IgD-negative memory B cell (primary cell): ENCODE data around the gene STOM. TPM values are rescaled to one million over a fixed set of nuclear protein-coding genes. Genes with fewer than 3 reads are reported as not detected.
A peak's percentile ranks its signal among the peaks of the same experiment; 100 is the strongest.

Experiments used
- H3K27ac Mint-ChIP-seq, 3 donors: one replicate each; pipeline ENCODE4 v1.8.0; 2020 to 2022; ENCODE audit warnings: mild to moderate bottlenecking in 3 of 3, mixed read lengths in 3 of 3, moderate library complexity in 1 of 3
- H3K27me3 Mint-ChIP-seq: one replicate; pipeline ENCODE4 v1.8.0; 2021; ENCODE audit warnings: mixed read lengths
- H3K36me3 Mint-ChIP-seq: one replicate; pipeline ENCODE4 v1.8.0; 2020; ENCODE audit warnings: mild to moderate bottlenecking, mixed read lengths
- H3K4me1 Mint-ChIP-seq, 3 donors: one replicate each; pipeline ENCODE4 v1.8.0; 2020 to 2022; ENCODE audit warnings: mixed read lengths in 3 of 3, mild to moderate bottlenecking in 1 of 3
- H3K4me3 Mint-ChIP-seq, 4 donors: one replicate each; pipeline ENCODE4 v1.8.0; 2020 to 2022; ENCODE audit warnings: mild to moderate bottlenecking in 4 of 4, mixed read lengths in 4 of 4, moderate library complexity in 3 of 4
- H3K9me3 Mint-ChIP-seq, 3 donors: one replicate each; pipeline ENCODE4 v1.8.0; 2020 to 2021; ENCODE audit warnings: mixed read lengths in 3 of 3, mild to moderate bottlenecking in 1 of 3
- polyA plus RNA-seq: library from polyadenylated mRNA; unstranded; fragments of 300-500 nt; fragmentation: Illumina TruSeq; gene quantifications from one replicate; pipeline ENCODE4 v1.2.3, GENCODE V29; 2021

STOM gene
- polyA plus RNA-seq, 1 donor from 2014 or later: 17.2 TPM

GRCh38 chr9:121363622-121363961, 6.5 kb downstream of the STOM start:
- Mint-ChIP-seq H3K4me1 (peaks cover 11 to 20% (median 15%) of the 10 kb centered on the region in 3 donors), H3K4me3 (no peak overlapping the region), H3K27me3 (no peaks in the 10 kb centered on the region), H3K27ac (peak overlapping the region in 1 of 3 donors; percentile 91), H3K9me3 (no peaks in the 10 kb centered on the region), H3K36me3 (no peaks in the 10 kb centered on the region)

DNA sequence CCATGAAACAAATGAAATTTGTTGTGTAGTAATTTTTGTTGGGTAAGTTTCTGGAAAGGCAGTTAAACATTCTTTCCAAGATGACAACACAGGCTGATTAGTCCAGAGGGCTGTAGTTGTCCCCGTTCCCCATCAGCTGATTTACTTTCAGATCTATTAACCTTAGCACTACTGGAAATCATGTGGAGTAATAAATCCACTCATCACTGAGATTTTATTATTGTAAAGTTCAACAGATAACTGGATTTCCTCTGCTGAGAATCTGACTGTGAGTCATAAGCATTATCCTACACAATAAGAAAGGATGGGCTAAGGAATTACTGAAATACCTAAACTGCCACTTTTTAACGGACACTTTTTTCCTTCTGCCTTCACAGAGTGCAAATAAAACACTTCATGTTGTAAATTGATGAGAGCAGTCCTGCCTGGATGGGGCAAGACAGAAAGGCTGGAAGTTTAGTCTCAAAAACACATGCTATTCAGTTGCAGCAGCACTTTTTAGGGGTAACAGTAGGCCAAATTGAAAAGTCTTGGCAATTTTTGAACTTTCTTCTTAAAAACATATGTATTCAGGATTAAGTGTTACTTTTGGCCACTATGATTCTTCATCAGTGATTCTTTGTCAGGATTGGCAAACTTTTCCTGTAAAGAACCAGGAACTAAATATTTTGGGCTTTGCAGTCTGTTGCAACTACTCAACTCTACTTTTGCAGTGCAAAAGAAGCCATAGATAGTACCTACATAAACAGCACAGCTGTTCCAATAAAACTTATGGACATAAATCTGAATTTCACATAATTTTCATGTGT, 7.0 kb downstream of the STOM start:
- no peak overlapping the region for H3K27ac Mint-ChIP-seq
- no peak overlapping the region for H3K4me3 Mint-ChIP-seq
- no peaks in the 10 kb centered on the region for H3K36me3 Mint-ChIP-seq
- no peaks in the 10 kb centered on the region for H3K27me3 Mint-ChIP-seq
- no peaks in the 10 kb centered on the region for H3K9me3 Mint-ChIP-seq
- peaks cover 10 to 18% (median 16%) of the 10 kb centered on the region in 3 donors for H3K4me1 Mint-ChIP-seq

- no peak overlapping the region for H3K4me3 Mint-ChIP-seq
- H3K27ac Mint-ChIP-seq: no peak overlapping the region
- H3K36me3 Mint-ChIP-seq: no peaks in the 10 kb centered on the region
- peaks cover 10 to 16% (median 13%) of the 10 kb centered on the region in 3 donors for H3K4me1 Mint-ChIP-seq
- H3K9me3 Mint-ChIP-seq: no peaks in the 10 kb centered on the region
- H3K27me3 Mint-ChIP-seq: no peaks in the 10 kb centered on the region
These were observed 9.3 kb downstream of the STOM start for GRCh38 chr9:121360601-121361374.

GRCh38 chr9:121359351-121360294, 10.4 kb downstream of the STOM start:
- Mint-ChIP-seq H3K4me1 (peaks cover 10 to 16% (median 13%) of the 10 kb centered on the region in 3 donors), H3K27me3 (no peaks in the 10 kb centered on the region), H3K9me3 (no peaks in the 10 kb centered on the region), H3K36me3 (no peaks in the 10 kb centered on the region), H3K4me3 (peak overlapping the region in 1 of 4 donors; percentile 77), H3K27ac (peak overlapping the region in 1 of 3 donors; percentile 65)

DNA sequence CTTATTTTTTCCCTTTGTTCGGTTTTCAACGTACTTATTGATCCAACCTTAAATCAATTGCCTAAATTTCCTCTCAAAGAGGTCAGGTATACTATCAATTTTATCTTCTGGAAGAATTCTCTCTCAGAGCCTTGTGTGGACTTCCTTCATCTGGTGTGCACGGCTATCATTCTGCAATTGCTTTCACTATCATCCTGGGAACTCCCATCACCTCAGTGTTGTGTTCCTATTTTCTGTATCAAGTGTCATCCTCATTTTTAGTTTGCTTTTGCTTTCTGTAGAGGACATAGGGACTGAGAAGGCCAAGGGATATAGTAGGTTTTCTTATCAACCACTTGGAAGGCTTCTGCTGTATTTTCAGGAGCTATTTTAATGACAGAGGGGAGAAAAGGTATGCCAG, 11.3 kb downstream of the STOM start:
- Mint-ChIP-seq H3K27ac (peak overlapping the region in 2 of 3 donors; percentile 31 to 65), H3K27me3 (no peaks in the 10 kb centered on the region), H3K4me3 (peak overlapping the region in 3 of 4 donors; percentile 49 to 77 (median 54)), H3K36me3 (no peaks in the 10 kb centered on the region), H3K4me1 (peaks cover 10 to 20% (median 15%) of the 10 kb centered on the region in 3 donors), H3K9me3 (no peaks in the 10 kb centered on the region)

GRCh38 chr9:121357011-121357410, 13.0 kb downstream of the STOM start:
- Mint-ChIP-seq H3K4me3 (no peak overlapping the region), H3K27ac (no peak overlapping the region), H3K36me3 (no peaks in the 10 kb centered on the region), H3K9me3 (no peaks in the 10 kb centered on the region), H3K27me3 (no peaks in the 10 kb centered on the region), H3K4me1 (peaks cover 14 to 28% (median 21%) of the 10 kb centered on the region in 3 donors)

DNA sequence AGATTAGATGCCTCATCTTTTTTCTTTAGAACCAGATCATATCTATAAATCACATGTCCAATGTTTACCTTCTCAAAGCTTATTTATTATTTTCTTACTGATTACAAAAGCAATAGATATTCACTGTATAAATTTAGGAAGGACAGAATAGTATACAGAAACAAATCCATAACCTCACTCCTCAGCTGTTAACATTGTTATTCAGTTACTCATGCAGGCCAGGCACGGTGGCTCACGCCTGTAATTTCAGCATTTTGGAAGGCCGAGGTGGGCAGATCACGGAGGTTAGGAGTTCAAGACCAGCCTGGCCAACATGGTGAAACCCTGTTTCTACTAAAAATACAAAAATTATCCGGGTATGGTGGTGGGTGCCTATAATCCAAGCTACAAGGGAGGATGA, 15.3 kb downstream of the STOM start:
- peaks cover 14 to 28% (median 21%) of the 10 kb centered on the region in 3 donors for H3K4me1 Mint-ChIP-seq
- H3K9me3 Mint-ChIP-seq: no peaks in the 10 kb centered on the region
- H3K27ac Mint-ChIP-seq: no peak overlapping the region
- no peak overlapping the region for H3K4me3 Mint-ChIP-seq
- H3K36me3 Mint-ChIP-seq: no peaks in the 10 kb centered on the region
- no peaks in the 10 kb centered on the region for H3K27me3 Mint-ChIP-seq

DNA sequence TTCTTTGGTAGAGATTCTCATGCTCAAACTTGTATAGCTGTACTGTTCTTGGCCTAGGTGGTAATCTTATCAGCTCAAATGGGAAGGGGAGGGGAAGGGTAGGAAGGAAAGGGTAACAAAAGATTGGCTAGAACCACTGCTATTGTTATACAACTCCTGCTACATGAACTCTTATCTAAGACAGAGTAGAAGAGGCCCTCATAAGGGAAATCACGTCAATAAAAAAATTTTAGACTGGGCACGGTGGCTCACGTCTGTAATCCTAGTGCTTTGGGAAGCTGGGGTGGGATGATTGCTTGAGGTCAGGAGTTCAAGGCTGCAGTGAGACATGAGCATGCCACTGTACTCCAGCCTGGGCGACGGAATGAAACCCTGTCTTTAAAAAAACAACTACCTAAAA, 15.9 kb downstream of the STOM start:
- Mint-ChIP-seq H3K36me3 (no peaks in the 10 kb centered on the region), H3K9me3 (no peaks in the 10 kb centered on the region), H3K27me3 (no peaks in the 10 kb centered on the region), H3K27ac (no peak overlapping the region), H3K4me3 (no peak overlapping the region), H3K4me1 (peaks cover 14 to 23% (median 15%) of the 10 kb centered on the region in 3 donors)

DNA sequence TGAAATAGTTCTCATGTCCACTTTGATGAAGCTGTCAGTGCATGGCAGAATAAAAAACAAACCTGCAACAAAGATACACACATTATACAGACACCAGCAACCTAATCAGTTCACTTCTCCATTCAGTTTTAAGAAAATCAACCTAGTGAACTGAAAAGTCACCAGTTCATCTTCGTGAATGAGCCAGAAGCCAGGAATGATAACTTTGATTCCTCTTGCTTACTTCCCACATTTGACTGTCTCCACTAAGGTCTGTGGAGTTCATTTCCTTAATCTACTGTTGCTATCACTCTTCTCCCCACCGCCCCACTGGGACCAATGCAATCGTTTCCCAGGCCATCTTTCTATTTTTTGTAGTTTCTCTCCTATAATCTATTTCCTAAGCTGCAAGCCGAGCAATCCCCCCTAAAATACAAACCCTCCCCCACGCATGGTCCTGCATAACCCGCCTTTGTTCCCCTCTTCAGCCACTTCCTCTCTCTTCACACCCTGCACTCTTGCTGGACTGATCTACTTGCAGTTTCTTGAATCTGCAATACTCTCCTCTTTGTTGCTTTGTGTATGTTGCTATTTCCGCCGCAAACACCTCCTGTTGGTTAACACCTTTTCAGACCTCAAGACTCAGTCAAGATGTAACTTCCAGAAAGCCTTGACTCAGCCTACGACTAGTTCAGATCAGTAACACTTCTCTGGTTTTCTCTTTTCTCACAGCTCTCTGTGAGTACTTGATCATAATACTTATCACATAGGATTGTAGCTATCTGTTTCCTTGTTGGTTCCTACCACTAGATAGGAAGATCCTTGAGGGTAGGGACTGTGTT, 16.6 kb downstream of the STOM start:
- Mint-ChIP-seq H3K4me1 (peaks cover 8 to 17% (median 9%) of the 10 kb centered on the region in 3 donors), H3K4me3 (peak overlapping the region in 3 of 4 donors; percentile 8 to 74 (median 67)), H3K27me3 (no peaks in the 10 kb centered on the region), H3K27ac (peak overlapping the region in 1 of 3 donors; percentile 42), H3K9me3 (no peaks in the 10 kb centered on the region), H3K36me3 (peaks cover 2% of the 10 kb centered on the region)

- no peaks in the 10 kb centered on the region for H3K27me3 Mint-ChIP-seq
- no peak overlapping the region for H3K27ac Mint-ChIP-seq
- peaks cover 5% of the 10 kb centered on the region for H3K36me3 Mint-ChIP-seq
- H3K4me1 Mint-ChIP-seq: peaks cover 7 to 12% (median 8%) of the 10 kb centered on the region in 3 donors
- H3K4me3 Mint-ChIP-seq: no peak overlapping the region
- no peaks in the 10 kb centered on the region for H3K9me3 Mint-ChIP-seq
These were observed 19.0 kb downstream of the STOM start for GRCh38 chr9:121350993-121351561.

GRCh38 chr9:121350036-121350435, 20.0 kb downstream of the STOM start:
- H3K4me3 Mint-ChIP-seq: no peak overlapping the region
- peaks cover 7 to 12% (median 8%) of the 10 kb centered on the region in 3 donors for H3K4me1 Mint-ChIP-seq
- H3K36me3 Mint-ChIP-seq: peaks cover 5% of the 10 kb centered on the region
- no peaks in the 10 kb centered on the region for H3K27me3 Mint-ChIP-seq
- H3K9me3 Mint-ChIP-seq: no peaks in the 10 kb centered on the region
- no peak overlapping the region for H3K27ac Mint-ChIP-seq

GRCh38 chr9:121349009-121349408, 21.0 kb downstream of the STOM start:
- no peak overlapping the region for H3K4me3 Mint-ChIP-seq
- H3K27ac Mint-ChIP-seq: no peak overlapping the region
- peaks cover 7 to 10% (median 8%) of the 10 kb centered on the region in 3 donors for H3K4me1 Mint-ChIP-seq
- no peaks in the 10 kb centered on the region for H3K9me3 Mint-ChIP-seq
- H3K36me3 Mint-ChIP-seq: peaks cover 5% of the 10 kb centered on the region
- H3K27me3 Mint-ChIP-seq: no peaks in the 10 kb centered on the region

GRCh38 chr9:121348221-121348620, 21.8 kb downstream of the STOM start:
- Mint-ChIP-seq H3K4me3 (no peak overlapping the region), H3K4me1 (peaks cover 0 to 3% (median under 1%) of the 10 kb centered on the region in 3 donors), H3K27me3 (no peaks in the 10 kb centered on the region), H3K36me3 (peaks cover 7% of the 10 kb centered on the region), H3K27ac (no peak overlapping the region), H3K9me3 (no peaks in the 10 kb centered on the region)

DNA sequence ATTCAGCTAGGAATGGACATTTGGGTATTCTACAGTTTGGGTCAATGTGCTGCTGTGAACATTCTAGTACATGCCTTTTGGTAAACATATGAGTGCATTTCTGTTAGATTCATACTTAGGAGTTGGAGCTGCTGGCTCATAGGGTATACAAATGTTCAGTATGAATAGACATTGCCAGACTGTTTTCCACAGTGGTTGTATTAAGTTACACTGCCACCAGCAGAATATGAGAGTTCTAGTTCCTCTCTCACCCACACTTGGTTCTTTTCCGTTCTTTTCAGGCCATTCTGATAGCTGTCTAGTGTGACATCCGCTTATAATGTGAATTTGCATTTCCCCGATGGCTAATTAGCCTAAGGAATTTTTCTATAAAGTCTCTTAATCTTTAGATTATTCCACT, 25.0 kb downstream of the STOM start:
- Mint-ChIP-seq H3K9me3 (no peaks in the 10 kb centered on the region), H3K27ac (no peak overlapping the region), H3K4me1 (no peaks in the 10 kb centered on the region), H3K27me3 (no peaks in the 10 kb centered on the region), H3K4me3 (no peak overlapping the region), H3K36me3 (peaks cover 11% of the 10 kb centered on the region)
